CD4-positive, alpha-beta T cell treated with Interleukin-4 for 4 hours (primary cell): Measurements from ENCODE around the gene KLF16.

Experiments used
- DNase-seq: peaks from one replicate; pipeline ENCODE4 v3.0.0-alpha.2; 2020

Gene KLF16

GRCh38 chr19:1839658-1840540 is 23.5 kb downstream of the KLF16 start:
- DNase-seq, result no peak

GRCh38 chr19:1837625-1838105 is 25.7 kb downstream of the KLF16 start:
- peak; percentile 27 for DNase-seq

DNA sequence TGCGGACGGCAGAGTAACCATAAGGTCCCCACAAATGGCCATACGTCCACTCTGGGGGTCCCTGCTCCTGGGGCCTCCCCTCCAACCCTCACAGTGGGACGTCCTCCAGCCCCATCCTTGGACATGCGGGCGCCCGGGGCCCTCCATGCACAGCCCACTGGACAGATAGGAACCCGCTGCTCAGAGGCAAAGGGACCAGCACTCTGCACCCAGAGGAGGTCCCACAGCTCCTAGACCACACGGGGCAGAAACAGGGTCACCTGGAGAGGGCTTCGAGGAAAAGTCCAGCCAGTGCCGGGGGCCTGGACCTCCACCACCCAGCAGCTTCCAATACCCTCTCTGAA is 26.2 kb downstream of the KLF16 start:
- no peak for DNase-seq

- DNase-seq, result no peak
Observed at GRCh38 chr19:1836458-1837221, 26.7 kb downstream of the KLF16 start.

DNA sequence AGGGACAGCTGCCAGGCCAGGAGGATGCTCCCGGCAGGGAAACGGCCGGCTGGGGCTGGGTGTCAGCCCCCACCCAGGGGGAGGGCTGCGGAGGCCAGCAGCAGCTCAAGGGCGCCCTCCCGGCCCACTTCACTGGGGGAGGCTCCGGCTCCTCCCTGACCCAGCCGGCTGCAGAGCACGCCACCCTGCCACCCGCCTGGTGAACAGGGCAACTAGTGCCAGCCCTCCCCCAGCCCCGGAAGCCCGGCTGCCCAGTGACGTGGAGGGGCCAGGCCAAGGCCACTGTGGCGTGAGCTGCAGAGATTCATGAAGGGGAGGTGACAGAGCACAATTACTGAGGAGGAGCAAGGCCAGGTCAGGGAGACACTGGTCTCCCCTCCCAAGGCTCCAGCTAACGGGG is 29.8 kb downstream of the KLF16 start:
- DNase-seq, result no peak

DNA sequence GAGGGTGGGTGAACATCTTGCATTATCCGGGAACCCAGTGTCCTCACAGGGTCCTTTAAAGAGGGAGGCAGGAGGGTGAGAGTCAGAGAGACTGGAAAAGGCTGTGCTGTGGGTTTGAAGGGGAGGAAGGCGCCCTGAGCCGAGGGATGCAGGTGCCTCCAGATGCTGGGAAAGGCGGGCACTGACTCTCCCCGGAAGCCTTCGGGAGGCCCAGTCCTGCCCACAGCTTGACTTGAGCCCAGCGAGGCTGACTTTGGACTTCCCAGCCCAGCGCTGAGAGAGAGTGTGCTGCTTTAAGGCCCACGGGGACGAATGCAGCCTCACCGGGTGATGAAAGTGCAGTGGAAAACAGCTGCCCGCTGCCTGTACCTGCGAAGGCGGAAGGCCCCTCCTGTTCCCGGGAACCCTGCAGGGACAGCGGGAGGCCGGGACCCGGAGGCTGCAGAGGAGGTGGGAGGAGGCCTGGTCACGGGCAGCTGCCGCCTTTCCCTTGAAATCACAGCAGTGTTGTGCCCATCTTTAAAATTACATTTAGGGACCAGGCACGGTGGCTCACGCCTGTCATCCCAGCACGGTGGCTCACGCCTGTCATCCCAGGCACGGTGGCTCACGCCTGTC is 31.2 kb downstream of the KLF16 start:
- DNase-seq, result no peak

- DNase-seq, result no peak
Observed at GRCh38 chr19:1830978-1831377, 32.4 kb downstream of the KLF16 start.

GRCh38 chr19:1830568-1830967 is 32.8 kb downstream of the KLF16 start:
- no peak for DNase-seq

DNA sequence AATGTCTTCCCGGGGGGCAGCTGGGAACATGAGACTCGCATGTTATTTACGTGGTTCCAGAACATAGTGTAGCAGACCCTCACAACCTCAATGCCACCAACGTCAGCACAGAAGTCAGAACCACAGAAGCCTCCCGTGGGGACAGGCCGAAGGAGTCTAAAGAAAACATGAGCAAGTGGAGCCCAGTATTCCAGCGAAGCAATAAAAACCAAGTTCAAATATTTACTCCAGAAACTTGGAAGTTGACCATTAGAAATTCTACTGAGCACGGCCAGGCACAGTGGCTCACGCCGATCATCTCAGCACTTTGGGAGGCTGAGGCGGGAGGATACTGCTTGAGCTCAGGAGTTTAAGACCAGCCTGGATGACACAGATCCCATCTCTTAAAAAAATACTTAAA is 33.4 kb downstream of the KLF16 start:
- no peak for DNase-seq

DNA sequence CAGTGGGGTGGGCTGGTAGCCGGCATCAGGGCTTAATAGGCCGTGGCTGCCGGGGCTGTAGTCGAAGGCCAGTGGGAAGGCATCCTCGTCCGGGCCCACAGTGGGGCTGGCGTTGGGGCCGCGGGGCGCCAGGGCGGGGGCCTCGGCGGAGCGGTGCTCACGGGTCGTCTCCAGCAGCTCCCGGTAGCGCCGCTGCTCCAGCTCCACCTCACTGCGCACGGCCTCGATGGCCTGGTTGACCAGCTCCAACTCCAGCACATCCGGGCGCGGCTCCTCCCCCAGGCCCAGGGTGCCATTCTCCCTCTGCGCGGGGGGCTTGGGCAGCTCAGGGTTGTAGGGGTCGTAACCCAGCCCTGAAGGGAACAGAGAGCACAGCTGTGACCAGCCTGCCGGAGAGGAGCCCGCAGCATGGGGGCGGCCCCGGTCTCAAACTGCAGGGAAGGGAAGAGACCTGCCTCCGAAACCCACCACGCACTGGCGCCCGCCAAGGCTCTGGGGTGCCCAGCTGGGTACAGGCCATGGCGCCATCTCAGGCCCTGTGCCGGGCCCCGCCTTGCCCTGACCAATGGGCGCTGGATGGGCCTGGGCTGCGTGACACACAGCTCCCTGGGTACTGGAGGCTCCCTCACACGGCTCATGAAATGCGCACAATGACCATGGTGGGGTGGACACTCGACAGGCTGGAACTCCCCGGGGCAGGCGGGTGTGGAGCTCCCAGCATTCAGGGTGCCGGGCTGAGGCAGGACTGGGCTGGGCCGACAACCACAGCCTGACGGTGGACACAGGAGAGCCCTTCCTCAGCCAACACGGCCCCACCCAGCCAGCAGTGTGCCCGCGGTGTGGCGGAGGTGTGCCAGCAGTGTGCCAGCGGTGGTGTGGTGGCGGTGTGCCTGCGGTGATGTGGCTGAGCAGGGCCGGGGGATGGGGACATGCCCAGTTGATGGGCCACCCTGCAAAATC is 34.8 kb downstream of the KLF16 start:
- DNase-seq, result no peak

DNA sequence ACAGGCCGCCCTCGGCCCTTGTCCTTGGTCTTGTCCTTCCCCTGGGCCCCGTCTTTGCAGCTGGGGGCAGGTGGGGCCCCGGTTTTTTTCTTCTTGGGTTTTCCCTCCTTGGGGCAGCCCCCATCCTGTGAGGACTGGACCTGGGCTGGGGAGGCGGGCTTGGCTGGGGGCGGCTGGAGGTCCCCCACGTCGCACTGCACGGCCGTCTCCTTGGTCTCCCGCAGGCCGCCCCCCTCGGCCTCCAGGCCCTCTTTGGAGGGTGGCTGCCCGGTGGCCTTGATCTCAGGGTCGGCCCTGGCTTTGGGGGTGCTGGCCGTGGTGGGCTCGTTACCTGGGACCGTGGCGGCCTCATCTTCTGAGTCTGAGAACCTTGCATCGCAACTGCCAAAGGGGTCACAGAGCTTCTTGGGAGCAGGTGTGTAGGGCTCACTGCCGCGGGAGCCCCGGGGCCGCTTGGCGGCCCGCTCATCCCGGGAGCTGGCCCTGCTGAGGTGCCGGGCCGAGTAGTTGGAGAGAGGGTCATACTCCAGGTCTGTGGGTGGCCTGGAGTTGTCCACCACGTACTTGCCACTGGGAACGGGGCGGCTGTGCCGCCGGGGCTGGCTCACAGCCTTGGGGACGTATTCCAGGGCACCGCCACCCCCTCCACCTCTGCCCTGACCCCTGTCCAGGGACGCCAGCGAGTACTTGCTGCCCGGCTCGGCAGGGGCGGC is 35.7 kb downstream of the KLF16 start:
- no peak for DNase-seq

- no peak for DNase-seq
Observed at GRCh38 chr19:1826557-1827521, 36.5 kb downstream of the KLF16 start.

DNA sequence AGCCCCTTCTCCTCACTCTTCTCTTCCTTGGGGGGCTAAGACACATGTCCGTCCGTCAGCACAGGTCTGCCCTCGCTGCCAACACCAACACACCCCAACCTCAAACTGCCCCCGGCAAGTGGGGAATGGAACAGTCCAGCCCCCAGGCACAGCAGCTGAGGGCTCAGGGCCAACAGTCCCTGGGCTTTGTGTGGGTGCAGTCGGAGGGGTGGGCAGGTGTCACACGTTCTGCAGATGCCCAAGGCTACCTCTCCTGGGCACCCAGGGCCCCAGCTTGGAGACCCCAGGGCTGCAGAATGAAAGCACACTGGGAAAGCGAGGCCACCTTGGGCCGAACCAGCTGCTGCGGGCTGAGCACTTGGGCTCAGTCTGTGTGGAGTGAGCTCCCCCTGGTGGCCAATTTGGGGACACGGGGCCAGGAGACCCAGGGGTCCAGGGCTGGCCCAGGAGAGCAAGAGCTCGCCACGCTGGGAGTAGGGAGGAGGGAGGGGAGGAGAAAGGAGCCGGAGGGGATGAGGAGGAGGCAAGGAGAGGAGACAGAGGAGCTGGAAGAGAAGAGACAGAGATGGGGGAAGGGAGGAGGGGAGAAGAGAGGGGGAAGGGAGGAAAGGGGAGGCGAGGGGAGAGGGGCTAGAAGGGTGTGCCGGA is 37.3 kb downstream of the KLF16 start:
- DNase-seq, result peak; percentile 57

DNA sequence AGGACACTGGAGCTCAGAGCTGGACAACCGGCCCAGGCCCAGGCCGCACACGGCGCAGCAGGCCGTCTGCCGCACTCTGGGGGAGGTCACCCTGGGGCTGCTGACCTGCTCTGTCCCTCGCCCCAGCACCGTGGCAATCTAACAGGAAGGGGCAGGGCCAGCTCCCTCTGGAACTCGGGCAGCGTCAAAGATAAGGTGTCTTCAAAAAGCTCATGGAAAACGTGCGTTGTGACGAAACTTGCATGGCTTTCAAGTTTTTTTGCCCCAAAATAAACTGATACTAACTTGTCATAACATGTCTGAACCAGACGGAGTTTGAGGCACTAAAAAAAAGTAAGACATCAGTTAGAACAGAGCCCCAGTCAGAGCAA is 39.1 kb downstream of the KLF16 start:
- no peak for DNase-seq

DNA sequence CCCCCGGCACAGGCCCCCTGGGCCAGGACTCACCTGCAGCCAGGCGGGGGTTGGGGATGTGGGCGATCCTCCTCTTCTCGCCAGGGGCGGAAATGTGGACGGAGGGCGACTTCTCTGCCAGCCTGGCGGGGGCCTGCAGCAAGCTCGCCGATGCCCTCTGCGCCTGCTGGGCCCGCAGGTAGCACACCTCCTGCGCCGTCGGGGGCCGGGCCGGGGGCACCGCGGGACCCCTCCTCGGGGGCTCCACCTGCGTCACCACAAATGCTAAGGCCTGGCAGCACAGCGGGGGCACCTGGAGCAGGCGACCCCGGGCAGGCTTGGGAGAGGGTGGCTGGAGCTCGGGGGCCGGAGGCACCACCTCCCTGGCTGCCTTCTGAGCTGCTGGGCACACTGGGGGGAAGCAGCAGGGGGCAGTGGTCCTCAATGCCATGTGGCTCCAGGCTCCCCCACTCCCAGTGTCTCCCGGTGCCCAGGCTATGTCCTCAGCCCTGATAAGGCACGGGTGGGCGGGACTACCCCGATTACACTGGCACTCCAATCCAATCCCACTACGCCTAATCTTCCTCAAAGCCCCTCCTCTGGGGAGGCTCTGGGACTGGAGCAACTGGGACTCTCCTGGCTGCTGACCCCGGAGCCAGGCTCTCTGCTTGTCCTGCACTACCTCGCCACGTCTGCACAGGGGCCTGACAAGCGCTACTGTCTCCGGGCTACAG is 39.7 kb downstream of the KLF16 start:
- DNase-seq, result no peak

DNA sequence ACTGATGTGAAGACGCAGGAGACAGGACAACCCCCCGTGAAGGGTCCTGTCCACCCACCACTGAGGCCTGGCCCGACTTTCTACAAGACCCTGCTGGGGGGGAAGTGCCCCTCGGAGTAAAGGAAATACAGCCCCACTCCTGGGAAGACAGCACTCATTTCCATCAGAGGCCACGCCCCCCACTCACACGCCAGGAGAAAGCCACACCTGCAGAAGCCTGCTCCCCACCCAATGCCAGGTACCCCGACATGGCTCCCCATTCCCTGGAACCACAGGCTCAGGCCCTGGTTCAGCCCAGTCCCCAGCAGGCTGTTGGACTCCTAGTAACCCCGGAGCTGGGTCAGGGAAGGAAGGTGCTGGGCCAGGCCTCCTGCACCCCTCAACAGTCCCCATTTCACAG is 40.4 kb downstream of the KLF16 start:
- no peak for DNase-seq

GRCh38 chr19:1822210-1822609 is 41.2 kb downstream of the KLF16 start:
- DNase-seq, result no peak

DNA sequence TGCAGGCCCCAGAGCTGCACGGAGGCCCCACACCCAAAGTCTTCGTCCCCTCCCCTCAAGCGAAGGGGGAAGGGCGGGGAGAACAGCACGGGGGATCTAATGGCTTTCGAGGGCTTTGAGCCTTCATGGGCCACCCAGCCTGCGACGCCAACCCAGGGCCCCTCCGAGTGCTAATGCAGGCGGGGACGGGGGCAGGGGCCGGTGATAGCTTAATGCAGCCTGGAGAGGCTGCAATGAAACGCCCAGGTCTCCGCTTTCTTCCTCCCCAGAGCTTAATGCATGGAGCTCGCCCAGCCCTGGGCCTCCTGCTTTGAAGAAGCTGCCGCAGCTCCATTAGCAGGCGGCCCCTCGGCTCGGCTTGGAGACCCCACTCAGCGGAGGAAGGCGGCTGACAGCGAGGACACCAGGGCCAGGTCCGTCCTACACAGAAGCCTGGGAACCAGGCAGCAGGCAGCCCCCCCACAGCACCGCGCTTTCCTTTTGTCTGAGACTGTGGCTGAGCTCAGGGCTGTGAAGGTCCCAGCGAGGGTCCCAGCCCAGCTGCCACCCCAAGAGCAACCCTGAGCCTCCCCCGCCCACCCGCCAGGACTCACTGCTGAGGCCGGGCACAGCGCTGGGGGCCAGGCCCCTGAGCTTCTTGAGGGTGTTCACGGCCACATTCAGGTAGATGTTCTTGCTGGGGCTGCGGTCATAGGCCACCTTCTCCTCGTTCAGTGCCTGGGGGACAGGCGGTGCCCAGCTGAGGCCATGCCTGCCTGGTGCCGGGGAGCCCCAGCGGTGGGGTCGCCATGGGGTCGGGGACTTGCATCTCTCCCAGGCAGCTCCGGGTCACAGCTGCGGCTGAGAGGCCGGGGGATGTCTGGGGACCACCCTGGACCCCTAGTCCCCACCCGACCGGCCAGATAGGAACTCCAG is 43.8 kb downstream of the KLF16 start:
- no peak for DNase-seq
